Kidney (tissue), 14 donors: ENCODE data around the gene THSD4. TPM values are rescaled to one million over a fixed set of nuclear protein-coding genes. Genes with fewer than 3 reads are reported as not detected.

Experiments used
- DNase-seq, 5 donors: peaks; one replicate each; pipeline ENCODE4 v3.0.0-alpha.2; 2013 to 2020
- FAIRE-seq: peaks from 2 replicates; lab custom pipeline; 2012; peaks lifted over from hg19 to GRCh38; lab: Jason Lieb, UNC
- H3K27ac ChIP-seq, 2 donors: one replicate each; pipeline ENCODE4 v1.7.0; 2013; ENCODE audit warnings: low read depth in 2 of 2, low read length in 2 of 2, inconsistent platforms in 1 of 2
- H3K27me3 ChIP-seq: one replicate; pipeline ENCODE4 v1.7.1; 2013; ENCODE audit warnings: low read length, inconsistent platforms; ENCODE audit not compliant: control insufficient read depth, insufficient read depth
- H3K36me3 ChIP-seq, 3 donors: one replicate each; pipeline versions ENCODE4 v1.7.0 to v1.7.1; 2013; ENCODE audit warnings: low read length in 3 of 3, control low read depth in 1 of 3, inconsistent platforms in 1 of 3; ENCODE audit not compliant: insufficient read depth in 3 of 3, control insufficient read depth in 2 of 3
- H3K4me1 ChIP-seq, 3 donors: one replicate each; pipeline versions ENCODE4 v1.7.0 to v1.7.1; 2013; ENCODE audit warnings: low read length in 3 of 3, inconsistent platforms in 1 of 3, low read depth in 1 of 3; ENCODE audit not compliant: control insufficient read depth in 2 of 3, insufficient read depth in 2 of 3
- H3K4me3 ChIP-seq, 3 donors: one replicate each; pipeline versions ENCODE4 v1.7.0 to v1.8.1; 2013; ENCODE audit warnings: low read length in 3 of 3, control low read depth in 1 of 3, inconsistent platforms in 1 of 3
- H3K9ac ChIP-seq, 3 donors: one replicate each; pipeline versions ENCODE4 v1.7.0 to v1.7.1; 2013; ENCODE audit warnings: low read length in 3 of 3, control low read depth in 1 of 3, inconsistent platforms in 1 of 3
- H3K9me3 ChIP-seq, 3 donors: one replicate each; pipeline versions ENCODE4 v1.7.0 to v1.7.1; 2013; ENCODE audit warnings: low read length in 3 of 3, control low read depth in 1 of 3, inconsistent platforms in 1 of 3; ENCODE audit not compliant: control insufficient read depth in 2 of 3, insufficient read depth in 1 of 3
- intact Hi-C: fragments of 100-400 bp; cut with DNase I; formaldehyde crosslinking; loops from one replicate; pipeline ENCODE4 v1.11.1; 2022
- polyA plus RNA-seq: library from polyadenylated mRNA; stranded (reverse); fragments of 350-450 nt; fragmentation: Illumina TruSeq; extraction: RNeasy Lipid Tissue Mini Kit (QIAGEN cat#74804); gene quantifications from one replicate; pipeline ENCODE4 v1.2.3, GENCODE V29; 2014; ENCODE audit warnings: low read depth, low replicate concordance; ENCODE audit not compliant: insufficient read depth
- total RNA-seq: library from RNA; stranded (reverse); fragmentation: NEBNext Ultra II Directional; extraction: Animal tissue kit (Norgen Biotek cat#: 25700); gene quantifications from one replicate; pipeline ENCODE4 v1.2.1, GENCODE V29; 2021
- TF ChIP-seq, protein P1 (sequence below): IDR thresholded peaks from 3 replicates; pipeline ENCODE4 v1.5.1; 2012; ENCODE audit warnings: mild to moderate bottlenecking, moderate library complexity, borderline replicate concordance; ENCODE audit not compliant: insufficient read depth; ENCODE audit errors: extremely low read depth
- donor health status: control.
- donor health status: control.
- donor health status: control.
- donor health status: control.
- donor health status: control.
- donor health status: DM: yes; HTN: yes; CAD: no.
- donor health status: Normal renal cell carcinoma (clear cell type).

The THSD4 gene
- total and polyA plus RNA-seq, 2 donors from 2014 or later: 9.4 to 36.3 TPM

DNA sequence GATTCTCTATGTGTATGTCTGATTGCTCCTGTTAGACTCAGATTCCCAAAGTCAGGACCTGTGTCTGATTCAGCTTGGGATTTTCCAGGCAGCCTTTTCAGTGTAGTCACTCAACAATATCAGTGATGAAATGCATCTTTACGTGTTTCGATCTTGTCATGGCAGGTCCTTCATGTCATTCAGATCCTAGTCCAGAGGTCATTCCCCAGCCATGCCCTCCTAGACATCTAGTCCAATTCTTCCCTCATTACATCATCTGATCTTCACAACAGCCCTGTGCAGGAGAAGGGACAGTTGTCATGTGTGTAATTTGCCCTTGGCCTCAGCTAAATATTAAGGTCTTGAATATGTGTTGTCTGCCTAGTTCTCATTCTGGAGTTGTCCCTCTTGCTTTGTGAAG is 541.9 kb downstream of the THSD4 start:
- Histone ChIP-seq H3K9ac (no peak overlapping the region), H3K4me1 (no peaks in the 10 kb centered on the region), H3K9me3 (no peaks in the 10 kb centered on the region), H3K4me3 (no peak overlapping the region), H3K36me3 (no peaks in the 10 kb centered on the region), H3K27me3 (no peaks in the 10 kb centered on the region), H3K27ac (no peak overlapping the region)
- no peak for DNase-seq
- no peak for FAIRE-seq
- intact Hi-C loops: no loop called here
- TF ChIP-seq, protein P1, sequence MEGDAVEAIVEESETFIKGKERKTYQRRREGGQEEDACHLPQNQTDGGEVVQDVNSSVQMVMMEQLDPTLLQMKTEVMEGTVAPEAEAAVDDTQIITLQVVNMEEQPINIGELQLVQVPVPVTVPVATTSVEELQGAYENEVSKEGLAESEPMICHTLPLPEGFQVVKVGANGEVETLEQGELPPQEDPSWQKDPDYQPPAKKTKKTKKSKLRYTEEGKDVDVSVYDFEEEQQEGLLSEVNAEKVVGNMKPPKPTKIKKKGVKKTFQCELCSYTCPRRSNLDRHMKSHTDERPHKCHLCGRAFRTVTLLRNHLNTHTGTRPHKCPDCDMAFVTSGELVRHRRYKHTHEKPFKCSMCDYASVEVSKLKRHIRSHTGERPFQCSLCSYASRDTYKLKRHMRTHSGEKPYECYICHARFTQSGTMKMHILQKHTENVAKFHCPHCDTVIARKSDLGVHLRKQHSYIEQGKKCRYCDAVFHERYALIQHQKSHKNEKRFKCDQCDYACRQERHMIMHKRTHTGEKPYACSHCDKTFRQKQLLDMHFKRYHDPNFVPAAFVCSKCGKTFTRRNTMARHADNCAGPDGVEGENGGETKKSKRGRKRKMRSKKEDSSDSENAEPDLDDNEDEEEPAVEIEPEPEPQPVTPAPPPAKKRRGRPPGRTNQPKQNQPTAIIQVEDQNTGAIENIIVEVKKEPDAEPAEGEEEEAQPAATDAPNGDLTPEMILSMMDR: no peak

DNA sequence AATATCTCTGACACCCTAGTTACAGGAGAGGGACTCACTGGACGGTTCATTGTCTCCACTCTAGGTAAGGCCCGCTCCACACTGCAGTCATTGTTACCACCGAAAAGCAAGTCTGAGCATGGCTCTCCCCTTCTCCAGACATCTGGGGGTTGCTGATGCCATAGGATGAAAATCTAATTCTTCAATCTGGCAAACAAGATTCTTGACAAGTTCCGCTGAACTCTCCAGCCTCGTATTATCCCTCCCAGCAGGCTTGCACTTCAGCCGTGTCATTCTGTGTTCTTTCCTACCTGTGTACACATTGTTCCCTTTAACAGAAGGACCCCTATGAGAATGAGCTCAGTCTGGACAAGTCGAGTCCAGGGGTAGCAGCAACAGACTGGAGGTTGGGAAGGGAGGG is 542.8 kb downstream of the THSD4 start:
- Histone ChIP-seq H3K27me3 (no peaks in the 10 kb centered on the region), H3K9ac (no peak overlapping the region), H3K4me1 (no peaks in the 10 kb centered on the region), H3K9me3 (no peaks in the 10 kb centered on the region), H3K36me3 (no peaks in the 10 kb centered on the region), H3K27ac (no peak overlapping the region), H3K4me3 (no peak overlapping the region)
- TF ChIP-seq, protein P1: no peak
- intact Hi-C loops: no loop called here
- FAIRE-seq: no peak
- no peak for DNase-seq

DNA sequence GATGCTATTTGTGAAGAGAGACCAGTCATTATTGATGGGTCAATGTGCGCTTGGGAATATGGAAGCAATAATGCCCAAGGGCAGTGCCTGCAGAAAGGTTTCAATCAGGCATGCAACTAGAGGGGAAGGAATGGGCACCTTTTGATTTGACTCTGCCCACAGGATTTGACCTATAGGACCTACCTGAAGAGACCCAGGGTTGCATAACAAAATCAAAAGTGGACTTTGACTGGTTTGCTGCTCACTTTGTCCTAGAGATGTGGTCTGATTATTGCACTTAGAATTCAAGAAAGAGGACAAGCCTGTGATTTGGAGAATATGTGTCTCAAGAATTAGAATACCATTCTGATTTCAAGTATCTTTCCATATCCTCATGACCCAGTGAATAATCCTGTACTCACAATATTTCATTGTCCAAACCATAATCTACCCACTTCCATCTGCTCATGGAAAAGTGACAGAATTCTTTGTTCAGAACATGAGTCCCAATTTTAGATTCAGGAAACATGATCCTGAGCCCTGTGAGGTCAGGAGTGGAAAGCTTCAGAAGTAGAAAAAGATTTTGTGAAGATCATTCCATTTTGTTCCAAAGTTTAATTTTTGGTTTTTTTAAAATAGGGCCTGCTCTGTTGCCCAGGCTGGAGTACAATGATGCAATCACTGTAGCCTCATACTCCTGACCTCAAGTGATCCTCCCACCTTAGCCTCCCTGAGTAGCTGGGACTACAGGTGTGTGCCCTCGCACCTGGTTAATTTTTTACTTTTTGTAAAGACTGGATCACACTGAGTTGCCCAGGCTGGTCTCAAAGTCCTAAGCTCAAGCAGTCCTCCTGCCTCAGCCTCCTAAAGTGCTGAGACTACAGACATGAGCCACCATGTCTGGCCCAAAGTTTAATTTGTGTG is 543.8 kb downstream of the THSD4 start:
- no peaks in the 10 kb centered on the region for H3K4me1 ChIP-seq
- H3K36me3 ChIP-seq: no peaks in the 10 kb centered on the region
- TF ChIP-seq, protein P1: no peak
- no peak overlapping the region for H3K9ac ChIP-seq
- intact Hi-C loops: no loop called here
- no peaks in the 10 kb centered on the region for H3K27me3 ChIP-seq
- H3K4me3 ChIP-seq: no peak overlapping the region
- DNase-seq (no peak), FAIRE-seq (no peak)
- H3K27ac ChIP-seq: peak overlapping the region in 1 of 2 donors; percentile 30
- no peaks in the 10 kb centered on the region for H3K9me3 ChIP-seq
